Ammon's horn (tissue), 1 donor: ENCODE measurements around the gene PRMT5.
"Not testable (repeated sequence)": the region's sequence is repeated elsewhere in the genome, so short reads cannot be mapped to it uniquely, and the experiment has no call there.

Experiments used
- DNase-seq: peaks from one replicate; pipeline ENCODE4 v3.0.0-alpha.2; 2016; ENCODE audit warnings: low spot score

Gene PRMT5

GRCh38 chr14:22932146-22932545, 3.0 kb upstream of the PRMT5 start:
- no peak for DNase-seq

DNA sequence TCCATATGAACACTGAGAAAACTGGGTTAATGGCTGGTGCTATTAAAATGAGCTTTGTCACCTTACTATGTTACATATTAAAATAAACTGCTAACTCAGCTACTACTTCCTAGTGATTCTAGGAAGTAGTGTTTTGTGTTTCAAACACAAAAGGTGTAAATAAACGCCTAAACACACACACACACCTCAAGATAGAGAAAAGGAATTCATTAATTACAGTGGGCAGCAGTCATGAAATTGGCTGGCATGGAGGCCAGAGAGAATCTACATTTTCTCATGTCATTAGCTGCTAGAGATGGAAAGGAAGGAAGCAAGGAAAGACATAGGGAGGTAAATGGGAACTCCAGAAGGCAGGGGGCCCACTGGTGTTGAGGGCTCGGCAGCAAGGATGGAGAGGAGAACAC, 787 bp upstream of the PRMT5 start:
- no peak for DNase-seq

DNA sequence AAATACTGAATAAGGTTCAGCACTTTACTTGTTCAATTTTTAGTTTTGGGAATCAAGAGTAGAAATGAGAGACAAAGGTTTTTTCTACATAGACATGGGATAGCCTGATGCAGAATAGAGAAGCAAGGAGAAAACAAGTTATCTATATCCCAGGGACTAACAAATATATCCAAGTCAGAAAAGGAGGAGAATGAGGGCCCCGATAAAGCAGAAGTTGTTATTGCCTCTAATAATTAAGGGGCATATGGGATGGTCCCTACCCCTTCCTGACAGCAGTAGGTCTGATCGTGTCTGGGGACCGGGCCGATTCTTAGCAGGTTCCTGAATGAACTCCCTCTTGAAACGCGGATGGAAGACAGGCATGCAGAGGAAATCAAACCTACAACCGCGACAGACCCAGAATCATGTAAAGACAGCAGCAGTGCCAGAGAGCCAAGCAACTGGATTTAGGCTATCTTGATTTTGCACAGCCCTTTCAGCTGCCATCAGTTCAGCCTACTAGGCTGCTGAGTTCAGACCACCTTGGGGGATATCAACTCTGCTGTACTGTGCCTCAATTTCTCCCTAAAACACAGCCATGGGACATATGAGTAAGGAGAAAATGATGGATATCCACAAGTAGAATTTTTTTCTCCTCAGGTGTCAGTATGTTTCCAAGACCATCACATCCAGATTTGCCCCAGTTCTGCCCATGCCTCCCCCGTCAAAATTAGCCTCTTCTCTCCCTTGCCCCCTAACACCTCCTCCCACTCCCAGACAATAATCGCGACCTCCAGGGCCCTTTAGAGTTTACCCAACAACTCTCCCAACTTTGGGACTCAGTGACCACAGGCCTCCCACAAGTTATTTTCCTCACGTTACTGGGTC, 706 bp downstream of the PRMT5 start:
- no peak for DNase-seq

DNA sequence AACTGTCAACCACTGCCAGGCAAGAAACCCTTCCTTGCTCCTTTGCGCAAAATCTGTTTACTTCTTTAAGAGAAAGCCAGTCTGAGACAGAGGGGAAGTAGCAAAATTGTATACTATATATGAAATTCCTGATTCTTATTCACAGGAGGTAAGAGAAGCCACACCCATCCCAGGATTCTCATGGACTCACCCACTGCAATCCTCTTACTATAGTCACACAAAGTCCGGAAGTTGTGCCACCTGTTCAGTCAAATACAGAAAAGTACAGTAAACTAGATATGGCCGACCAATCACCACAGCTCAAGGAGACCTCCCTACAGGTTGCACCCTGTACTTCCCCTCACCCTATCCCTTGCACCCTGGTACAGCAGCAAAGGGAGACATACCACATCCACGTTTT, 2.9 kb downstream of the PRMT5 start:
- no peak for DNase-seq

GRCh38 chr14:22925513-22925912, 3.7 kb downstream of the PRMT5 start:
- no peak for DNase-seq

DNA sequence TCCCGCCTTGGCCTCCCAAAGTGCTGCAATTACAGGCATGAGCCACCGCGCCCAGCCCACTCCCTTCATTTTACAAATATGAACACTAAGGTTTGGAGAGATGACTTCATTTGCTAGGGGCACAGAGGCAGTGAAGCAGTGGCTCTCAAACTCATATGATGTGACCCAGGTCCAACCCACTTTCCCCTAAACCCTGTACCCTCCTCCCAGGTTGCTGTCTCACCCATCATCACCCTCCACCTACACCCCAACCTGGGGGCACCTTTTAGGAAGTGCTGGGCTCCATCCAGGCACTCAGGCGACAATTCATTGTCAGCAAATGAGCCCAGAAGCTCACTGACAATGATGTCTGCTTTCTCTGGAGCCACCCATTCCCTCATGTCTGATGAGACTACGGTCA, 5.4 kb downstream of the PRMT5 start:
- no peak for DNase-seq

- no peak for DNase-seq
Observed at GRCh38 chr14:22922294-22922693, 6.9 kb downstream of the PRMT5 start.

- DNase-seq, result no peak
Observed at GRCh38 chr14:22920697-22921096, 8.5 kb downstream of the PRMT5 start.

DNA sequence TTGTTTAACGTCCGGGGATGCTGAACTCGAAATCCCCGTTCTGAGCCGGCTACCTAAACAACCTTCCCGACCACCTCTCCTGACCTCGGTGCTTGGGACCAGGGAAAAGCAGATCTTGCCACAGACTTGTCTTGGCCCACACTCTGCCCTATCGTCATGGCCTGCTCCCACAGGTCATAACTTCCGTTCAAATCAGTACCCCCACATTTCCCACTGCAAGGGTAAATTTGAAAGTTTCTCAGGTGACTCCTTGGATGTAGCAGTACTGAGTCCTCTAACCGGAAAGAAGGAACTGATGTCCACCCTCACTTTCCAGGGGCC, 9.6 kb downstream of the PRMT5 start:
- DNase-seq, result no peak

- peak; percentile 99 for DNase-seq
Observed at GRCh38 chr14:22918804-22919600, 10.2 kb downstream of the PRMT5 start, which contains the start of gene RBM23. Gene RBM23, minus strand, starts transcription at chr14:22919149.

GRCh38 chr14:22915886-22916521, 13.2 kb downstream of the PRMT5 start:
- no peak for DNase-seq

- DNase-seq, result not testable (repeated sequence)
Observed at GRCh38 chr14:22914836-22915235, 14.3 kb downstream of the PRMT5 start.

DNA sequence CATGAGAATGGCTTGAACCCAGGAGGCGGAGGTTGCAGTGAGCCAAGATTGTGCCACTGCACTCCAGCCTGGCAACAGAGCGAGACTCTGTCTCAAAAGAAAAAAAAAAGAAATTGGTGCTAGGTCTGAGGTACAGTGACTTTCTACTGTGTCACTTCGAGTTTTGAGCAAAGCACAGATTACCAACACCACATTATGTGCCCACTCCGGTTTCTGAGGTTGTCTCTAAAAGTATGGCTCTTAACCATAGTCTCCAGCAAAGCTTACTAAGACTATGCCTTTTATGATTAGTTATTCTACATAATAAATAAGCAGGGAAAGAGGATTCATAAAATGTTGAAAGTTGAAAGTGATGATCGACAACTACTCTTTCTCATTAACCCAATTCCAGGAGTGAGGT, 18.3 kb downstream of the PRMT5 start:
- no peak for DNase-seq

GRCh38 chr14:22908601-22909000, 20.6 kb downstream of the PRMT5 start:
- no peak for DNase-seq

DNA sequence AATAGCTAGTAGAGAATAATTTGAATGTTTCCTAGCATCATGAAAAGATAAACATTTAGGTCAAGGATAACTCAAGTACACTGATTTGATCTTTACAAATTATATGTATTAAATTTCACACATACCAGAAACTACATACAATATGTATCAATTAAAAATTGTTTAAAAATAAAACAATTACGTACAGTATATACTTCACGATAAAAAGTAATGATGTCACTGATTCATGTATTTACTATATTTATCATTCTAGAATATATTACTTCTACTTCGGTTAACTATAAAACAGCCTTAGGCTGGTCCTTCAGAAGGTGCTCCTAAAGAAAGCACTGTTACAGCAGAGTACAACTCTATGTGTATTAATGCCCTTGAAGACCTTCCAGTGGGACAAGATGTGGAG, 21.7 kb downstream of the PRMT5 start:
- no peak for DNase-seq

DNA sequence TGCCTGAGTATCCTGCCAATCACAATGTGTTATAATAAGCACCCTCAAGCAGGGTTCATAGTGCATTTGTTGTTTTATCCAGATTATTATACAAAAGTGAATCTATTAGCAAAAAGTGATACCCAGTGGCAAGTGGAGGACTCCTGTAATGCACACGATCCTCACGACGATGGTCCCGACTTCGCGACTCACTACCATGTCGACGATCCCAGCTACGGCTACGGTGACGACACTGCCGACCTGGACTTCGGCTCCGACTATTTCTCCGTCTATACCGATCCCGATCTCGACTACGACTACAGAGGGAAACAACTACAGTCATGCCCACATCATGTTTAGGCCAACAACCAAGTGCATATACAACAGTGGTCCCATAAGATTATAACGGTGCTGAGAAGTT, 23.1 kb downstream of the PRMT5 start:
- no peak for DNase-seq

- no peak for DNase-seq
Observed at GRCh38 chr14:22905627-22906026, 23.5 kb downstream of the PRMT5 start.

GRCh38 chr14:22903742-22904087, 25.5 kb downstream of the PRMT5 start:
- no peak for DNase-seq

GRCh38 chr14:22901799-22902198, 27.4 kb downstream of the PRMT5 start:
- DNase-seq, result no peak

GRCh38 chr14:22900081-22900799, 28.9 kb downstream of the PRMT5 start:
- DNase-seq, result peak; percentile 69

DNA sequence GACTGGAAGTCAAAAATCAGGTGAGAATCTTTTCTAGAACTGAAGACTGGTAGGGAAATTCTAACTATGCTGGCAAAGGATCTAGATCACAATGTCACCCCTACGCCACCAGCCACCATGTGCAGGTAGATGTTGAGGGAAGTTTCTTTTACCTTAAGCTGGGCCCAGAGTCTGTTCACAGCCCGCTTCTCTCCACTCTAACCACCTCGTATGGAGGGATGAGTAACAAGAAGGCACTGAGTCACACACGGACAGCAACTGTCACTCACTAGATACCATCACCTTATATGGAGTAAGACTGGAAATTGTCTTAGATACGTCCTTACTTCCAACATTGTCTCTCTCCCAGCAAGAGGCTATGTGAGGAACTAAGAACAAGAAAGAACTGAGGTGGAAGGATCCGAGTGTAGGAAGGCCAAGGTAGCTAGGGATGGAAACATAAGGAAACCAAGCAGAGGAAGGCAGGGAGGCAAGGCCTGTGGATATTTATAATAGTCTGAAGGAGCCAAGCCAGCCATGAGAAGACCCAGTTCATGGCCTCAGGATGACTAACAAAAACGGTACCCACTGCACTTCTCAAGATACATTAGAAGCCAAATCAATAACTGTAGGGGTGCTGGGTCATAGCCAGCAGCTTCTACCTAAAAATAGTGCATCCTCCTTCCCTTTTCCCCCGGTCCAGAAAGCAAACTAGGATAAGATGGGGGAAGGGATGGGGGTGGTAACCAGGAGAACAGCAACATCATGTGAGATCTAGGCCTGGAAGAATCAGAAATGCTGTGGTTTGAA, 30.7 kb downstream of the PRMT5 start:
- no peak for DNase-seq

GRCh38 chr14:22897357-22897756, 31.8 kb downstream of the PRMT5 start:
- no peak for DNase-seq
